ENCODE results near the gene CPB2.

Gene CPB2

DNA sequence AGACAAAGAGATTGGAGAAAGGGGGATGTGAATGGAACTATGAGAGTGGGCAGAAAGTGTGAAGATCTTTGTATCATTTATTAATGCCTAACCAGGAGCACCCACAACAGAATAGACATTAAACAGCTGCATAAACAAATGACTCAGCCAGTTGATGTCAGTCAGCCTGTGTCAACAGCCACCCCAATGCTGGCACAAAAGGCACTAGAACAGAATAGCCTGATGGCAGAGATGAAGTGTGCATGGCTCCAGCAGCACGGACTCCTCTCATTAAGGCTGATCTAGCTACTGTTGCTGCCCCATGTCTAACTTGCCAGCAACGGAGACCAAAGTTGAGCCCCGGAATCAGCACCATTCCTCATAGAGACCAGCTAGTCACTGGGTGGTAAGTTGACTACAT lies 7.8 kb downstream of the CPB2 start:
- FAIRE-seq = no peak

DNA sequence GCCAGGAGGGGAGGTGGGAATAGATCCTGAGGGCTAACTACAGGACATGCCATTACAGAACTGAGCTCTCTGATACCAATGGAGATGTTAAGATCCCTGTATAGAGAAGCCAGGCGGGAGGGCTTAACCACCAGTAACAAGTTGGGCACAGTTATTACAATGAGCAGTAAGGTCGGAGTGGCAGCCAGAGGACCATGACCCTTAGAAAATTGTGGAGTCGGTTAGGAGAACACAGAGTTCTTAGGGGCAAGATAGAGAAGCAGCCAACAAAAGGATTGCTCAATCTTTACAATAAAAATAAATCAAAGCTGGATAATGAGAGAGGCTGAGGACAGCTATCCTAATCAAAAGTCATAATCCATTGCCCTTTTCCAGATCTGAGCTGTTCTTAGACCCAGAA lies 10.4 kb downstream of the CPB2 start:
- no peak for FAIRE-seq

DNA sequence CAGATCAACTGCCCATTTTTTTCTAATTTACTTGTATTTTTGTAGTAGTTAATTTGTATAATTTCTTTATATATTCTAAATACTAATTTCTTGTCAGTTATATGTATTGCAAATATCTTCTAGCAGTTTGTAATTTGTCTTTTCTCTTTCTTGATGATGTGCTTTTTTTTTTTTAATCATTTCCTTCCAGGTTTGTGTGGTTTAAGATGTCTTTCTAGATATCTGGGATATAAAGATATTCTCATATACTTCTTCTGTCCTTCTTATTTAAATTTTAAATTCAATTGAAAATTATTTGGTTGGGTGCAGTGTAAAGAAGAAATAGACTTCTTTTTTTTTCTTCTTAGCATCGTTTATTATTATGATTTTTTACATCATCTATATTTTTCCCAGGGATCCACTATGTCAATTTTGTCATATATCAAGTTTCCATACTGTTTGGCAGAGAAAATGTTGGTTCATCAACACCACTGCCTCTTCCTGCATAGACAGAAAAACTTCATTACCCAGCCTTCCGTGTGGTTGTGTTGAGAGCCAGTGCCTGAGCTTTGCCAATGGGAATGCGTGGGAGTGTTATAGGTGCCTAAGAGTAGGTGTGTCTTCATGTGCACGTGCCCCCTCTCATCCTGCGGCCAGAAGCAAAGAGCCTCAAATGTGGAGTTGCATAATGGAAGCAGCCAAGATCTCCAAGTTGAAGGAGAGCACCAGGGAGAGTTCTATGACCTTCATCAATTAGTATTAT lies 15.8 kb downstream of the CPB2 start:
- FAIRE-seq = peak; percentile 23

DNA sequence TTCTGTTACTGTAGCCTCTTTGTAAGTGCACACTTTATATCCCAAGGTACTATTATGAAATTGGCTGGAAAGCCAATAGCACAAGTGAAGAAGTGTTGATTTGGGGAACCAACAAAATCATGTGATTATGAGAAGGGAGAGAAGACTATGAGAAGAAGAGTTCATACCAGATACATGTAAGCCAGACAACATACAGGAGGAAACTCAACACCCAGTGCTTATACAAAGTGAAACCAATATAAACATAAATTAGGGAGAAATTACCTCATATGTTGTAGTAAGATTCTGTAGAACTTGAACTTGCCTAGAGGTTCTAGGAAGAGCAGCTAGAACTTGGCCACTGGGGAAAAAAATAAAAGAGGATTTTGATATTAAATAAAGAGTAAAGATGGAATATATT lies 17.4 kb downstream of the CPB2 start:
- no peak for FAIRE-seq

DNA sequence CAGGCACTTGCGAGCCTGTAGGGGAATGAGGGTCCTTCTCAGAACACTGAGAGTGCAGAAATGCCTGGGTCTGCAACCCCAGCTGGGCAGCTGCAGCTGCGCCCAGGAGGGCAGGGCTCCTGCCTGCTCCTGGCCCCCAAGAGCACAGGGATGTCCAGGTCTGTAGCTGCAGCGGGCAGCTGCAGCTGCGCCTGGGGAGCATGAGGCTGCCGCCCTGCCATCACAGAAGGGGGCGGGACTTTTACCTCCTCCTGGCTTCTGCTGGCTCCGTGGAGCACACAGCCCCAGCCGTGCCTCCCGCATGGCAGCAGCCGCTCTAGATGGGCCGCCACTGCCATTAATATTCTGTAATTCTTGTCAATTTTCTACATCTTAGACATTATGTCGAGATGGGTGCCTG lies 17.8 kb downstream of the CPB2 start:
- no peak for FAIRE-seq

DNA sequence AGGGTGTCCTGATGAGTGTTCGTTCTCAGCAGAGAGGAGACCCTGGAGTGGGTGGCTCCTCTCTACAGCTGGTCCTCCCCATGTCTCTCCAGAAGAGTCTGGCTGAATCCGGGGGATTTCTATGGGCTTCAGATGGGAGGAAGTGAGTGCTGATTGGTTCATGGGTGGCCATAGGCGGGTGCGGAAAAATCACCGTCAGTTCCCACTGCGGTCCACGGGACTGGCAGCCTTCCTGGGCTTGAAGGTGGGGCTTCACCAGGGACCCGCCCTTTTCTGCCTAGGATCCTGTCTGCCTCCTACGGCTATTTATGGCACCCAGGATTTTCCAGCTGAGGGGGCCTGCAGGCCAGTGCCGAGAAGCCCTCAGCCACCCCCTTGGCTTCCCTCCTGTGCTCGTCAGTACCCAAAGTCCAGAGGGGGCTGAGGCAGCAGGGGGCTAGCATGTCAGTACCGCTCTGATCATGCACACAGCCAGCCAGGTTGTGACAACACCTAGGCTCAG lies 18.4 kb downstream of the CPB2 start:
- FAIRE-seq = no peak

DNA sequence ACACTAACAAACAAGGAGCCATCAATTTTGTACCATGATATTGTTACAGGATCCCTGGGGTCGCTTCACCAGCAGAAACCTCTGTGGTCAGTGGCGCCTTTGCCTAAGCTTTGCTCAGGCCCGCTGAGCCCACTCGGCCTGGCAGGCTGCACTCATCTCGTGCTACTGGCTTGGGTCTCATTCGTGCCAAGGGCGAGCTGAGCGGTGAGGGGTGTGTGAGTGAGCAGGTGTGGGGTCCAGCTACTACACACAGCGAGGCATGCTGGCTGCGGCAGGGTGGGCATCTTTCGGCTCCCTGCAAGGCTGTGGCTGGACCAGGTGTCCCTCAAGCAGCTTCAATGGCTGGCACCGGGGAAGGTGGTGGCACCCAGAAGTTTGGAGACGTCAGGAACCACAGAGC lies 19.1 kb downstream of the CPB2 start:
- FAIRE-seq = no peak

DNA sequence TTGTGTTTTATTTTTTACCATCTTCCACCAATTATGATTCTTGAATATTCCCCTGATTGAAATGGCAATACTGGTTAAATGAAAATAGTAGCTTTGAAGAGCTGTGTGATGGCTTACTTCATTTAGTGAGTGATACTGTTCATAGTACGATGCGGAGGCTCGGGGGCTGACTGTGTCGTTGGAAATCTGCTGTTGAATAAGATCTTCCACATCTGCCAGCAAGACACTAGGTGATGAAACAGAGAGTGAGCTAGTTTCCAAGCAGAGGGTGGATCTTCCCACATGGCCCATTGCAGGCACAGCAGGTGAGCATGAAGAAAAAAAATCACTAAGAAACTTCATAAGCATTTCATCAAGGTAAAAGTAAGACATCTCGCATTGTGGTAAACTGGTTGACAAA lies 22.5 kb downstream of the CPB2 start:
- no peak for FAIRE-seq

DNA sequence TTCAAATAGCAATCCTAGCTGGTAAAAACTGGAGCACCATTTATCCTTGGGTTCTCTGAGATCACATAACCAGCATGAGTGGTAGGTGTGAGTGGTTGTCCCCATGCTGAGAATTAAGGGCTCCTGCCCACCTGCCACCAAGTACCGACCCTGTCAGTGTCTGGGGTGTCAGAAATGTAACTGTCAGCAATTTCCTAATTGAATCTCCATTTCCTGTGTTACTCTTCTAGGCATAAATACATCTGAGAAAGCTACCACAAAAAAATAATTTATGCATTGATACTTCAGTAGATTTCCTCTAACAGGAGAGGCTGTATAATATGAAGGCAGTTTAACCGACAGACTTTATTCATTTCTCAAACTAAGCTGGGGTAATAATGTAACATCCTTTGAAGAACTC lies 25.1 kb downstream of the CPB2 start:
- FAIRE-seq = no peak

DNA sequence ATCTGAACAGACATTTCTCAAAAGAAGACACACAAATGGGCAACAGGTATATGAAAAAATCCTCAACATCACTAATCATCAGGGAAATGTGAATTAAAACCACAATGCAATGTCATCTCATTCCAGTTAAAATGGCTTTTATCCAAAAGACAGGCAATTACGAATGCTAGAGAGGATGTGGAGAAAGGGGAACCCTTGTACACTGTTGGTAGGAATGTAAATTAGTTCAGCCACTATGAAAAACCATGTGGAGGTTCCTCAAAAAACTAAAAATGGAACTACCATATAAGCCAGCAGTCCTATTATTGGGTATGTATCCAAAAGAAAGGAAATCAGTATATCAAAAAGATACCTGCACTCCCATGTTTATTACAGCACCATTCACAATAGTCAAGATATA lies 27.6 kb downstream of the CPB2 start:
- FAIRE-seq = no peak

DNA sequence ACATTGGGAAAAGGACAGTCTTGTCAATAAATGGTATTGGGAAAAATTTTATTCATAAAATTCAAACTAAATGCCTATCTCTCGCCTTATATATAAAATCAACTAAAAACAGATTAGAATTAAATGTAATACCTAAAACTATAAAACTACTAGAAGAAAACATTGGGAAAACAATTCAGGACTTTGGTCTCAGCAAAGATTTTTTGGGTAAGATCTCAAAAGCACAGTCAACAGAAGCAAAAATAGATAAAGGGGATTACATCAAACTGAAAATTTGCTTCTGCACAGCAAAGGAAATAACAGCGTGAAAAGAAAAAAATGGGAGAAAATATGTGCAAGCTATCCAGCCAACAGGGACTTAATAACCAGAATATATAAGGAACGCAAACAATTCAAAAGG lies 28.0 kb downstream of the CPB2 start:
- FAIRE-seq = no peak

DNA sequence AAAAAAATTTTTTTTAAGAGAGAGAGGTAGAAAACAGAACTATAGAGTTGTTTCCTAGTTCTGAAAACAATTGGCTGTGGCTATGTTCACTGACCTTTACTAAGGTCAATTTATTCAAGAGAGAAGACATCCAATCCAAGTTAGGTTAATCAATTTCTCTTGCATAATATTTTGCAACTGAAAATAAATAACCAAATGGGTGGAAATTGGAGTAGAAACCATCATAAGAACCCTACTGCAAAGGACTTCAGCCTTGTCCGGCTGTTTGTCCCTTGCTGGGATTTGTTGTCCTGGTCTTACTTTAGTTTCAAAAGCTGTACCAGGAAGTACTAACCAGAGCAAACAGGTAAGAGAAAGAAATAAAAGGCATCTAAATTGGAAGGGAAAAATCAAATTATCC lies 29.0 kb downstream of the CPB2 start:
- FAIRE-seq = no peak

DNA sequence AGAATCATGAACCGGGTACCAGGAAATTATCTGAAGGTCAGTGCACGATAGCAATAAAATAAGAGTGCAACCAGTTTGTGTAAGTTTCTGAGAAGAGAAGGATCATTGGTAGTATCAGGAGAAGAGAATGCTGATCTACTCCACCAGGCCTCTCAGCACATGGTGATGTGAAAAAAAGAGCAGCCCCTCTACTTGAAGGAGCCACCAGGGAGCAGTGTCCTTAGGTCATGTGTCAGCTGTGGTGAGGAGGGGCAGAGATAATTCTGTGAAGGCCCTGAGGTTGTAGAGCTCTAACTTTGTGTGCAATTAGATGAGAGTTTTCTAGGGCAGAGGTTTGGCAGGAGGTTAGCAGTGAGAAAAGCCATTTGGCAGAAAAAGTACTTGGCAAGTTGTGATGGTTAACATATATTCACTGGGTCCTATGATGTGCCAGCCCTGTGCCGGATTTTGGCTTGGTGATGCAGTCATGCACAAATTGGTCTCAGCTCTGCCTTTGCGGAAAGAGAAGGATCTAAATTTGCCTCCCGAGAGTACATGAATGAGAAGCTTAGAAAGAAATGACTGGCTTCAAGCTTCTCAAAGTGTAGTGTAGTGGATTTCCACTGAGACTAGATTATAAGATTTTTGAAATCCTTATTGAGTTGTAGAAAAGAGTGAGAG lies 33.1 kb downstream of the CPB2 start:
- no peak for FAIRE-seq

DNA sequence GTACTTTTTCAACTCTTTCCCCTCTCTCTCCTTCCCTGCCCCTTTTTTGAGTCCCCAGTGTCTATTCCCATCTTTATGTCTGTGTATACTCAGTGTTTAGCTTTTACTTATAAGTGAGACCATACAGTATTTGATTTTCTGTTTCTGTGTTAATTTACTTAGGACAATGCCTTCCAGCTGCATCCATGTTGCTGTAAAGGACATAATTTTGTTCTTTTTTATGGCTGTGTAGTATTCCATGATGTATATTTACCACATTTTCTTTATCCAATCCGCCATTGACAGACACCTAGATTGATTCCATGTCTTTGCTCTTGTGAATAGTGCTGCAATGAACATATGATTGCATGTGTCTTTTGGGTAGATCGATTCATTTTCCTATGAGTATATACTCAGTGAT lies 41.5 kb downstream of the CPB2 start:
- no peak for FAIRE-seq

DNA sequence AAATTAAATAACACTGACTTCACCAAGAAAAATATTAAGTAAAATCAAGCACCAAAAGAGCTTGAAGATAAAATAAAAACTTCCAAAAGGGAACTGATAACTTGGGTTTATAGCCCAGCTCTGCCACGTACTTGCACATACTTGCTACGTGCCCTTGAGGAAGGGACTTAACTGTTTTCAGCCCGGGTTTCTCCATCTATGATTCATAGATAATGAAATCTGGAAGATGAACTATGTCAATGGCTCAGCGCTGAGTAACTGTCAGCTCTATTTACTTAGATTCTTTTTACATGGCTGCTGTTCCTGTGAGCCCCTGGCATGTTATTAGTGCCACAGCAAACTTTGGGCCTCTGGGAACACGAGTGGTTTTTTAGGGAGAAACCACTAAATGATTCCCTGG lies 42.6 kb downstream of the CPB2 start:
- no peak for FAIRE-seq

DNA sequence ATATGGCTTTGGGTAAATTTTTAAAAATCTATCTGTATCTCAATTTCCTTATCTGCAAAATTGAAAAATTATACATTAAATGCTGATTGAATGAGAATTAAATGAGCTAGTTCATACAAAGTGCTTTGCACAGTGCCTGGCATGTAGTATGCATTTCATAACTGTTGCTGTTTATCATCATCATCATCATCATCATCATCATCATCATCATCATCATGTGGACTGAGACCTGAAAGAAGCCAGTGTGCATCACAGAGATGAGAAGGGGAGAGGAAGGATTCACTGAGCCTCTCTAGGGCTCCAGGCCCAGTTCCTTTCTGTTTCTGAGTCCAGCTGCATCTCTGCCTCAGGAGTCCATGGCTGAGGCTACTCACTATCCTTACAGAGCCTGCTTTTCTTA lies 45.4 kb downstream of the CPB2 start:
- FAIRE-seq = no peak

DNA sequence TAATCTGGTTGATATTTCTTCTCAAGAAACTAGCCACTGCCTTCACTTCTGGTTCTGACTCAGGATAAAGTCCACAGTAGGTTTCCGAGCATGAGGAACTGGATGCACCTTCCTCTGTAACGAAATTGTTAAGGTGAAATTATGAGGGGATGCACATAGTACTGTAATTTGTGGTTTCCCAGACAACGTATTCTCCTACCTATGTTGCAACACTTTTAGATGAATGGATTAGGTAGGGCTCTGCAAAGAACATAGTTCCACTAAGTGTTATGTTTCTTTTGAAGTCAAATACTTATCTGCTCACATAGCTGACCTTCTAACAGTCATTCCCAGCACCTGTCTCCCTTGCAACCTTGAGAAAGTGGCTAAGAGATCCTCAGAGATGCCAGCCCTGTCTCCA lies 46.6 kb downstream of the CPB2 start:
- no peak for FAIRE-seq

DNA sequence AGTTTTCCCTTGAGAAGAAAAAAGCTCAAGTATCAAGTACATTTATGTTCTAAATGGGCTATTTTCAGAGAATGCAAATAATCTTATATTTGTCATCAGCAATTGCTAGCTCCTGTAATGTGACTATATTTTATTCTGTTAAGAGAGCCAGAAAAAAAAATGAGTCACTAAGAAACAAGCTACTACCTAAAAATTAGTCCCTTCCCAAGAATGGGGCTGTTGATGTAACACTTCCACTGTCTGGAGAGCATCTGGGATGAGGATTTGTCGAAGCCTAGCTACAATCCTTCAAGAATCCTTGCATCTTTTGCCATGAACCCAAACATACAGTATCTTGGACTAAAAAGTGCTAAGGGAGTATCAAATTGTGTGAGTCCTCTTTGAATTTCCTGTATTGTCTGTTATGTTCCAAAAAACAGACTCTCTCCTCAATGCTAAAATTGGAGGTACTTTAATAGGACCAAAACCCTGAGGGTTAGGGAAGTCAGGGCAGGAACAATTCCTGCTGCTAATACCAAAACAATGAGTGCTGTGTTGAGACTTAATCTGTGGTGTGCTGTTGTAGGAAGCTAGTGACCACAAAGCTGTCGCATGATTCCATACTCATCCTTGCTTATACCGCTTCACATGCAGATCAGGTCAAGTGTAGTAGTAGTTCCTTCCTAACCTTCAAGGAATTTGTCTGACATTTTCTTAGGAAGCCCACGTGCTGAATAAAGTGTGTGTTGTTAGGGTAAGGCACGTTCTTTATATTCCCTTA lies 47.4 kb downstream of the CPB2 start:
- FAIRE-seq = no peak

DNA sequence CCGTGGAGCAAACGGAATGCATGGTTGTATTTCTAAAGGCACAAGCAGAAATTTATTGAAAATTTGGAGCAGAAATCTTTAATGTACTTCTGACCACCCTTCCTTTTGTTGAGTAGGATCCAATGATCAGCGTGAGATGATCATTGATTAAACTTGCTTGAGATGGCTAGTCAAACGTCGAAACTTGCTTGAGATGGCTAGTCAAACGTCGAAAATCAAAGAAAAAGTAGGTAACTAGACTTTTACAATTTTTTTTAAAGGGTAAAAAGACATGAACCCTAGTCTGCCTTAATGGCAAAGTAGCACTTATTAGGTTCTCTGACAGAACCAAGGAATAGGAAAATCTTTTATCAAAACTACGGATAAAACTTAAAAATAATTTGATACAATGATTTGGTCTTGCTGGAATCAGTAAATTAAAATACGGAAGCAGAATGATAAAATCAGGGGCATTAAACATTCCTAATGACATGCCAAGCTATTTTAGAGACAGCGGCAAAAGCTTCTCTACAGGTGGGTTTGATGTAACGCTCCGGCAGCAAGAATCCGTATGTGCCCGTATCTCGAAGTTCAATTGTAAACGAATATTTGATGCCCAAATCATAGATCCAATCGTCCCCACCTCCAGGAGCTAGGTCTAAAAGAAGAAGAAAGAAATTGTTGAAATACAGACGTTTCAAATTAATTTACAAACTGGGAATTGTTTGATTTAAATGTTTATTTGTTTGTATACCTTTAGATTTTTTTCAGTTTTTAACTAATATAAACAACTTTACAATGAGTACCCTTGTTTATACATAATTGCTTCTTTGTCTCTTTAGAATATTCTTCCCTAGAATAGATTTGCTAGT lies 51.4 kb downstream of the CPB2 start:
- FAIRE-seq = no peak

DNA sequence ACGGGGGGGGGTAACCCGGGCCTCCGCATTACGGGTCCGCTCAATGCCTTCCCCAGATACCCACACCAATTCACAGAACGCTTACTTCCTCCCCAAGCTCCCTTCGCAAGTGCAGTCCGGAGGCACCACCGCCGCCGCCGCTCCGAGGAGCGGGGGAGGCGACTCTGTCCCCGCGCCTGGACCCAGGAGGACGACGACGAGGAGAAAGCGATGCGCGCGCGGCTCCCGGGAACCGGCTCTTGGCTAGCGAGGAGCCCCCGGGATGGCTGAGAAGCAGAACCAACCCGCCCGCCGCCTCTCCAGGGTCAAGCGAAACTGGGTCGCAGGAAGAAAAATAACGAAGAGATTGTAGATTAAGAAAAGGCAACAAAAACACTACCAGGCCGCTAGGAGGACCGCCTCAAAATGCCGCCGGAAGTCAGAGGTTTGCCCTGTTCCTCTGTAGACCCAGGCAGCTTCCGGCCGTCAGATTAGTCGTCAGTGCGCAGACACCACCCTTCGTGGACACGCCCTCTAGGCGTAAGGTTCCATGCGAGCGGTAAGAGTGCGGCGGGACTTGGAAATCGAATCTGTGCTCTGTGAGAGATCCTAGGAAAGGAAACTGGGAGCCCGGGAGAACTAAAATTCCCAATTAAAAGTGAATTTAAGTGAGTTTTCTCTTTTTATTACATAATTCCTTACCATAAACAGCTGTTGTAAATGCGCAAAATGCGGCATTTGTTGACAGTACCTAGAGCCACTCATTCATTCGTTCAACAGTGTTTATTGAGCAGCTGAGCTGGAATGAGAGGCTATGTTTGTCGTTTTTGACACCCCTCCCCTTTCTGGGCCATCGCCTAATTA lies 52.3 kb downstream of the CPB2 start, which contains the start of gene ZC3H13:
ZC3H13 (minus strand) TSS at position 428 of the 843 bp plus-strand sequence. CDS start 7,239 bp downstream, outside the sequence.
- peak; percentile 97 for FAIRE-seq

DNA sequence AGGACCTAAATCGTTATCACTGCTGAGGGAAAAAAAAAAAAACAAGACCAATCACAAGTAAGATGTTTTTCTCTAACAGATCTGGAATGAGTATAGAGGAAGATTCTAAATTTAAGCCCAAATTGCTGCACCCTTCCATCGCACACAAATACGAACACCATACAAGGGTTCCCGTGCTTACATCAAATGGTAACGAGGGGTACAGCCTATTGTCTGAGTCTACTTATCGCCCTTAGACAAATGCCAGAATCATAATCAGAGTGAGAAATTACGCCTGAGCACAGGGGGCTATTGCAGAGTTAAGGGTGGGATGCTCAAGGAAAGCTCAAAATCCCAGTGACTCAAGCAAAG lies 52.9 kb downstream of the CPB2 start:
- no peak for FAIRE-seq

DNA sequence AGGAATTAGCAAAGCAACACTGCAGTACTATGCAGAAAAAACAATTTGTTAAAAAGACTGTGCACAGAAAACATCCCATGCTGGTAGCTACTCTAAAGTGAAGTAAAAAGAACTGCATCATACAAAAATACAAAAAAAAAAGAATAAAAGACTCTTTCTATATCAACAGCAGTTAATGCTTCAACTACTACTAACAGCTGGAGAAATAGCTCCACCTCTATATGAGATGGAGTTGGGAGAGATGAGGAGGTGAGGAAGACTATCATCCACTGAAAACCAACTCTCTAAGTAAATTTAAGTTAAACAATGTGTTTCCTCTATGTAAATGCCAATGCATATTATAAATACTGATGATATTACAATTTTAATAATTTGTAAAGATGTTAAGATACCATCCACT lies 54.1 kb downstream of the CPB2 start:
- FAIRE-seq = no peak

All from G401.6 (cell line).